Measurements from ENCODE around the gene CDON.

DNA sequence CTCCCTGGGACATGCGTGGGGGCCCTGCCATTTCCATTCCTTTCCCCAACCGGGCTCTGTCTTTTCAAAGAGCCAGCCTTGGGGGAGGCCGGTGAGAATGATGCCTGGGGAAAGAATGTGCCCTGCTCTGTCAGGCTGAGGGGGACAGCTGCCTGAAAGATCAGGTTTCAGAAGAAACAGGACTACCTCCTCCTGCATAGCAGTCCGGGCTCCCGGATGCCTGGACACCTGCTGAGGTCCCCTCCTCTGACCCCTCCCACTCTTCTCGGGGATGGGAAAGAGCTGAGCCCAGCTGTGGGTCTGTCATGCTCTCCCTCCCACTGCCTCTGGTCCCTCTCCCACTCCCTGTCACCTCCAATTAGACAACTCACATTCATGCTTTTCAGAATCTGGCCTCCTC, 41.8 kb upstream of the CDON start:
- TF ChIP-seq TAF1 (IDR thresholded peaks at IDR 0.05; ENCODE audit: low read depth, low read length) (no peak), POLR2A (IDR thresholded peaks at IDR 0.05; ENCODE audit: low read depth, low read length) (no peak)

Measured in GM12891 (cell line).